GM21786 (cell line): Measurements from ENCODE around the gene ACVRL1.

ENCODE experiments used
- ATAC-seq: cut with Tn5 transposase; IDR thresholded peaks from one replicate; pipeline ENCODE4 v1.9.1; 2021; ENCODE audit not compliant: unreplicated experiment

Gene ACVRL1

DNA sequence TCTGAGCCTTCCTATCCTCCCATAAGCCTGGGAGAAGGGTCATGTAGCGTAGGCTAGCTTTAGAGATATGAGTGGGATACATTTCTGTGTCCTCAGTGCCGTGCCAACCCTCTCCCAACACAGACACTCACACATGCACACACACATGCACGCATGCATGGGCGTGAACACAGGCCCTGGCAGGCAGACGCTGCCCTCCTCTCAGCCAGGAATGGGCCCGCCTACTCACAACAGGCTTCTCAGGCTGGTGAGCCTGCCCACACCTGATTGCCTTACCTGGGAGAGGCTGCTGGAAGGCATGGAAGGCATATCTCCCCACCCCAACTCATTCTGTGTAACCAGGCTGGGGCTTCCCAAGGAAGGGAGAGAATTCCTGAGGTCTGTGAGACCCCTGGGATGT is 31.4 kb downstream of the ACVRL1 start:
- no peak for ATAC-seq

DNA sequence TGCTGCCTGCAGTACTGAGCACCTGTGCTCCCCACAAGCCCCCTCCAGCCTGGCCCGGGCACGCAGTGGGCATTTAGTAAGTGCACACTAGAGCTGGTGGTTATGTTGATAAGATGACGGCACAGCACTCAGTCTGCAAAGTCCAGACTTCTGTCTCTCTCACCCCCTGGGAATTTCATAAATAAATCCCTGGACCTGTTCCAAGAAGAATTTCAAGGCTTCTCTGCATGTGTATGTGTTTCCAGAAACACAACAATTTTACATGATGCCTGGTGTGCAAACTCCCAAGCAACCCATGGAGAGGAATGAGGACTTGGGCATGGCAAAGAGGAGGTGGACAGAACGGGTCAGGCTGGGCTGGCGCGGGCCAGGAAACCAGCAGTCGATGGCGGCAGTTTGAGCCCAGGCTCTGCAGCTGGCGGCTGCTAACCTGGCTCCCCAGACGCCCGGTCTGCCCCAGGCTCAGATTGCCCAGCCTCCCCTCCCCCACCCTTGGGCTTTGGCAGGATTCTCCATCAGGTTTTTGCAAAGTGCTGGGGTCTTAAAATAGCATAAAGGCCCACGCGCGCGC is 33.8 kb downstream of the ACVRL1 start:
- ATAC-seq, result no peak

DNA sequence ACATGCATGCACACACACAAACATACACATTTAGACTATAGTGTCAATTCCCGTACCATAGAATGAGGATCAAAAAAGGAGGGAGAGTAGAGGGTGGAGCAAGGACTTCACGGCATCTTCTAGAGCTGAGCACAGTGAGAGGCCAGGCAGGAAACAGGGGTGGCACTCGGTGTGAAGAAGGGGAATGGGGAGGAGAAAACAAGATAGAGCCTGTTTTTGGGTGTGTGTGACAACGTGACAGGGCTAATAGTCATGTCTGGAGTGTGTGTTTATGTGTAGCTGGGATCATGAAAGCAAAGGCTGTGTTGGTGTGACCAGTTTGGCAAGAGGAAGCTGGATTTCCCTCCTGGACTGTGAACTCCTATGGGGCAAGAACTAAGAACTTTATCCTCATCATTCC is 34.3 kb downstream of the ACVRL1 start:
- no peak for ATAC-seq

DNA sequence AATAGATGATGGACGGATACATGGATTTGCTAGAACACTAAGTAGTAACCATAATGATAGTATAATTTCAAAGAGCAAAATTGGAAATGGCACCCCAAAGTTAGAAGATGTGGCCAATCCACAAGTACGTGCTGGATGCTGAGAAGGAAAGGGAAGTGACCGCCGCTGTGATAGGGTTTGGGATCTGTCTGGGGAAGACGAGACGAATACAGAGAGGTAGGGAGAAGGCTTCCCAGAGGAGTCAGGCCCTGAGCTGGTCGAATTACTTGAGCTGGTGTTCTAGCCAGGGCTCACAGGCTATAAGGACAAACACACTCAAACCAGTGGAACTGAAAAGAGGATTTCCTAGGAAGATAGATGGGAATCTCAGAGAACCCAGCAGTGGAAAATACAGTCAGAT is 34.8 kb downstream of the ACVRL1 start:
- no peak for ATAC-seq

DNA sequence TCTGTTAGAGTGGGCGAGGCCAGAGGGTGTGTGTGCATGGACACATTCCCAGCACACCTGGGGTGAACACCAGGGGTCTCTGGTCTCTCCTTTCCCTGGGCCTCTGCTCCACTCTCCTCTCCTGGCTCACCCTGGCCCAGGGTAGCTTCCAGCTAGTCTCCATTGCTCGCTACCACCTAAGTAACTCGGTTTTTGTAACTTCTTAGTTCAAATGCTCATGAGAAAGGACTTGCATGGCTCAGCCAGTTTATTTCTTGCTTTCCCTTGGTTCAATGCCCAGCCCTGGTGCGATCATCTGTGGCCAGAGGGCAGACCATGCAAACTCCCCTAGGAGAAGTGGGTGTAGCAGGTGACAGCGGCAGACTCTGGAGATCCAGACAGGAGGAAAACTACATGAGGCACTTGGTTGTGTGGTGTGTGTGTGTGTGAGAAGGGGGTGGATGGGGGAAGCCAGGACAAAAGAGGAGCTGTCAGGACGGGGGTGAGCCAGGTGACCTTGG is 35.2 kb downstream of the ACVRL1 start:
- no peak for ATAC-seq

DNA sequence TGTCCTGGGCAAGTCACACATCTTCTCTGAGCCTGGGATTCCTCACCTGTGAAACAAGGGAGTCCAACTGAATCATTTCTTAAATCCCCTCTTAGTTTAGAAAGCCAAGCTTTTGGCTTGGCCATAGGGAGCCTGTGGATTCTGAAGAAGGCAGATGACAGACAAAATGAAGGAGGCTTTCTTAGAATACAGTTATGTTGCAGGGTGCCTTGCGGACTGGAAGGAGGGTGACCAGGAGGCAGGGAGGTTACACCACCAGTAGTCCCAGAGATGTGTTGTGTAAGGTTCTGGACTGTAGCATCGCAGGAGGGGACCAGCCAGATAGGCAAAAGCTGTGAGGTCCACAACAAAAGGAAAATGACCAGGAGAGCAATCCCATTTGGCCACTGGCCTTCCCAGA is 36.0 kb downstream of the ACVRL1 start:
- no peak for ATAC-seq

DNA sequence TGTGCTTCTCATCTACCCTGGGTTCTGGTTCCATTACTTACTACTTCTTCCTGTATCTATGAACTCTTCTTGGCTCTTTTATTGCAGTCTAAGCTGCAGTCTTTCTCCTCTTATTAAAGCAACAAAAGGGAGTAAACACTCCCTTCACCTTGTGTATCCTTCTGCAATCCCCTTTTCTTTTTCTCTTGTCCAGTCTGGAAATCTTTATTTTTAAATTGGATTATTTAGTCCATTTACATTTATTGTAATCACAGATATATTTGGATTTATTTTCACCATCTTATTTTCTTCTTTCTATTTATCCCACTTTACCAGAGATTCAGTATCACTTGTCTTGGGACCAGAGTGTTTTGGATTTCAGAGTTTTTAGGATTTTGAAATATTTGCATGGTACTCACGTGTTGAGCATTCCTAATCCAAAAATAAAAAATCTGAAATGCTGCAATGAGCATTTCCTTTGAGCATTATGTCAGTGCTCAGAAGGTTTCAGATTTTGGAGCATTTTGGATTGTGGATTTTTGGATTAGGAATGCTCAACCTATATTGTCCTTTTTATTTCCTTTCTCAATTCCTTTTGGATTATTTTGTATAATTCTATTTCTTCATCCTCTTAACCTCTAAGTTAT is 37.4 kb downstream of the ACVRL1 start:
- ATAC-seq, result no peak

DNA sequence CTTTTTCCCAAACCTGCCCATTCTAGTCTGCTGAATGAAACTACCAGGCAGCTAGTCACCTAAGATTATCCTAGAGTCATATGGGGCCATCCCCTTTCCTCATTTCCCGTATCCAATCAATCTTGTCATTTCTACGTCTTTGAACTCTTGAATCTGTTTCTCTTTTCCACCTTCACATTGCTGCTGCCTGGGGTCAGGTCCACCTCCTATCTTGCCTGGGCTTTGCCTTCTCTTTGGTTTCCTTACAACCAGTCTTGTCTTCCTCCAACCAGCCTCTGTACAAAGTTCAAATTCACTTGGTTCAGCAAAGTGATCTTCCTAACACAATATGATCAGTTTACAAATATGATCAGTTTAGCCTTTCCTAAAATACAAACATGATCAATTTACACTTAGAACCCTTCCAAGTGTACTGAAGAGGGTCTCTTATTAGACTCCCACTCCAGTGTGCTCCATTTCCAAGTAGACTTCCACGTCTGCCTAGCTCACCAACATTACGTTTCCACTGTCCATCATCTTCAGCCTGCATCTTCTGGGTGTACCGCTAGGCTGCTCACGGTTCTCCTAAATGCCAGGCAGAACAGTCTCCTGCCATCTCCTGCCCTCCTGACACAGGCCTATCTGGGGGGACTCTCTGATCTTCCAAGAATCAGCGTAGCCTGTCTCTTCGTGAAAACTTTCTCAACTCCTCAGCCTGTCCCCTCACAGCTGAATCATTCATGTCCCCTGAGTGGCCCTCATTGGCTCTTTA is 40.1 kb downstream of the ACVRL1 start:
- ATAC-seq, result no peak

DNA sequence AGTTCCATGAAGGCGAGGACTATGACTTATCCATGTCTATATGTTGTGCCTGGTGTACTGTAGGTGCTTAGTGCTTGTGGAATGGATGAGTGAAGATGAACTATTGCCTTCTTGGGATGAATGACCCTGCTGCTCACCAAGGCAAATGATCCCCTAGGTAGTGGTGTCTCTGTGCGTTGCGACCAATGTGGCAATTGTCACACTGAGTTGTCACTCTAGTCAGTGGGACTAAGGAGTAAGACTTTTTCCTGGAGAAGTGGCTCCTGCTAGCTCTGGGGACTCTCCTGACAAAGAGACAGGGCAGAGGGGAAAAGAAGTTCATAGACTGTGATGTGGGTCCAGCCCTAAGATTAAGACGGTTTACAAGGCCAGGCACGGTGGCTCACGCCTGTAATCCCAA is 40.8 kb downstream of the ACVRL1 start:
- no peak for ATAC-seq

DNA sequence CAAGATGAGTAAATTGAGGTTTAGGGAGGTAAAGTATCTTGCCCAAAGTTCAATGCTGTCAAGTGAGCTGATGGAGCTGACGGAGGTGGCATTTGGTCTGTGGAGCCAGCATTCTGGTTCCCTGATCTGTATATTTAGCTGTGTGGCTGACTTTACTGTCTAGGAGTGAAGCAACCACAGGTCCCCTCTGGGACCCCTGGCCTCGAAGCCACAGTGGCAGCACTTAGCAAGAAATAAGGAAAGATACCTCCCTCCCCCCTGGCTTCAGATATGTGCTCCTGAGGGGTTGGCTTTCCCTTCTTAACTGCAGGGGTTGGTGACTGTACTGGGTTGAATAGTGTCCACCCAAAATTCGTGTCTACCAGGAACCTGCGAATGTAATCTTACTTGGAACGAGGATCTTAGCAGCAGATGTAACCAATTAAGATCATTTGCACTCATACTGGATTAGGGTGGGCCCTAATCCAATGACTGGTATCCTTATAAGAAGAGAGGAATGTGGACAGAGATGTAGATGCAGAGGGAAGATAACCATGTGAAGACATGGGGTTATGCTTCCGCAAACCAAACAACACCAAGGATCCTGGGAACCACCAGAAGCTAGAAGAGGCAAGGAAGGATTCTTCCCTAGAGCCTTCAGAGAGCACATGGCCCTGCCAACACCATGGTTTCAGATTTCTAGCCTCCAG is 42.2 kb downstream of the ACVRL1 start:
- no peak for ATAC-seq

DNA sequence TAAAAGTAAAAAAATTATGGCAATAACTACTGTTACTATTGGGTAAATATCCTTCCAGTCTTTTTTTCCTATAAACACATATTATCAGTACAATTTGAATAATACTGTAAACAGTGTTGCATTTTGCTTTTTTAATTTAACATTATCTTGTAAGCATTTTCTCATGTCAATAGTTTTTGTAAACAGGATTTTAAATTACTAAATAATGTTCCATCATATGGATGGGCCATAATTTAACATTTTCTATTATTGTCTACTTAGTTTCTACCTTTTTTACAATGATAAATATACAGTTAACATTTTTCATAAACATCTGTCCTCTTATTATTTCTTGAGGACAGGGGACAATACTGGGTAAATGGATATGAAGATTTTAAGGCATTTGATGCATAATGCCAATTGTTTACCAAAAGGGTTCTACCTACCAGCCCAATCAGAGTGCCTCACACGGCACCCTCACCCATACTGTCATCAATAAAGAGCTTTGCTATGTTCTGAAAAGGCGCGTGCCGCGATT is 43.4 kb downstream of the ACVRL1 start:
- ATAC-seq, result no peak

DNA sequence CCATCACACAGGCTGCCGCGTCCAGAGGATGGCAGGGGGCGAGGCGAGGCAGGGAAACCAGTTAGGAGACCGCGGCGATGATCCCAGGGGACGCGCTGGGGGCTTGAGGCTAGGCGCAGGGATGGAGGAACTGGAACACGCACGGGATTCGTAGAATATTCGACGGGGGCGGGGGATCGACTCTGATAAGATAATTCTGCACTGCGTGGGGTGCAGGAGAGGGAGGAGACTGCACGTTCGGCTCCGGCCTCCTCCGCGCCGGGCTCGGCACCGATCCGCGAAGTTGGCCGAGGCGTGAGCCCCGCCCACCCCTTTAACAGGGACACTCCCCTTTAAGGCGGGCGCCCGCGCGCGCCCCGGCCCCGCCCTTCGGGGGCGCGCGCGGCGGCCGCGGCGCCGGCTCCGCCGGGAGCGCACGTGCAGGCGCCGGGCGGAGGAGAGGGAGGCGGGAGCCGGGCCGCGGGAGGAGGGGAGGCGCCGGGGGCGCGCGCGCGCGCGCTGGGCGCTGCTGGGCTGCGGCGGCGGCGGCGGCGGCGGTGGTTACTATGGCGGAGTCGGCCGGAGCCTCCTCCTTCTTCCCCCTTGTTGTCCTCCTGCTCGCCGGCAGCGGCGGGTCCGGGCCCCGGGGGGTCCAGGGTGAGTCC is 44.0 kb downstream of the ACVRL1 start, which contains the start of gene ACVR1B:
Gene ACVR1B (plus strand): TSS at position 501 of the 644 bp plus-strand sequence. CDS start 45 bp downstream, at position 546.
- peak; percentile 65 for ATAC-seq

DNA sequence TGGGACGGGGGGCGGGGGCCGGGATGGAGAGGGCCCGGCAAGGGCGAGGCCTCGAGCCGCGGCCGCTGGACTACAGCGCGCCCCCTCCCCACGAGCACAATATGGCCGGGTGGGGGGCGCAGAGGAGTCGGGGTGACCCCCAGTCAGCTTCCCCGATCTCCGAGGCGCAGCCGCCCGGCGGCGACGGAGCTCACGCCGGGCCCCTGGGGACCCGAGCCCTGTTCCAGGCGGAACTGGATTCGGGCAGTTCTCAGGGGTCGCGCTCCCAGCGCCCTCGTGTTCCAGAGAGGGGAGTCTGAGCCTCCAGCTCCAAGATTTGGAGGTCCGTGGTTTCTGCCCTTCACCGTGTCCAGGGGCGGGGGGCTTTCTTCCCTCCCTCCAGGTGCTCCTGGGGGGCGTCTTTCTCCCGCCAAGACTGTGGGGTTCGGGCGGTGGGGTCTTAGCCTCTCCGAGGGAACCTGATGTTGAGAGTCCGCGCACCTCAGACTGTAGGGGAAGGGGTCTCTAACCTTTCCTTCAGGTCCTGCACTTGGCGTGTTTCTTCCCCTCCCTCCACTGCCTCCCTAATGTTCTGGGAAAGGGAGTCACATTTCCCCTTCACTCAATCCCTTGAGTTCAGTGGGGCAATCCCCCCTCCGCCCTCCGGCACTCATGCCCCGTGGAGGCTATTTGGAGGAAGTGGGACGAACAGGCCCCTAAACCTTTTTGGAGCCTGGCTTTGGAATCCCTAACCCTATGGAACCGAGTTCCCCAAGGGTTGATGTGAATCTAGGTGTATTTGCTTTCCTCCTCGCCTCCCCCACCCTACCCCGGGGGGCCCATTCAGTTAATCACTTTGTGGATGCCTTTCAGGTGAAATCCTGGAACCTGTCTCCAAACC is 44.8 kb downstream of the ACVRL1 start:
- ATAC-seq, result no peak

DNA sequence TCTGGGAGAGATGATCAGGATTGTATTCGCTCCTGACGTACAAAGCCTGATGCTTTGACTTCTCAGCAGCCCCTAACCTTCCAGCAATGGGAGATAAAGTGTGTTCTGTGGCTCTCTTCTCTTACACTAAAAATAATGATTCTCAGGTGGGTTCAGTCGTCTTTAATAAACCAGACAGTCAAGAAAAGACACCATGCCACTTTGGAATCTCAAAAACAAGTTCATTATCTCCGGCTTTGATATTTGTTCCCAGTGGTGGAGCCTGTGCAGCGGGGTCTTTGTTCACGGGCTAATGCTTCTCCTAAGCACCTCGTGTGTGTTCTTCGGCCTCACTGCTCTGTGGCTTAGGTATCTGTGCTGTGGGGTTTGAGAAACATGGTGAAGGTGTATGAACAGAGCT is 45.8 kb downstream of the ACVRL1 start:
- ATAC-seq, result no peak

DNA sequence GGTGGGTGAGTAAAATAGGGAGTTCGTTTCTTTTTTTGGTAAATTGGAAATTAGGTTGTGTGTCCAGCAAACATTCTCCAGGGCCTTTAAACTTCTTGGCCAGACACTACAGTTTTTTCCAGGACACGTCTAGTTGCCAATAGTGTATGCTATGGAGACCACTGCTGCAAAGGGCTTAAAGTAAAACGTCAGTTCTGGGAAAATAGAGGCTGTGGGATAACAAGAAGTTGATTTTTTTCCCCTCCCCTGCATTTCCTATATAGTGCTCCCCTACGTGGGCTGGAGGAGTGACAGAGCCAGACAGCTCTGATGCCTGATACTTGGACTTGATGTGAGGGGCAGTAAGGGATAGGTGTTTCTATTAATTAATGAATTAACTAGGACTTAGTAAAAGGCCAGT is 46.6 kb downstream of the ACVRL1 start:
- no peak for ATAC-seq

DNA sequence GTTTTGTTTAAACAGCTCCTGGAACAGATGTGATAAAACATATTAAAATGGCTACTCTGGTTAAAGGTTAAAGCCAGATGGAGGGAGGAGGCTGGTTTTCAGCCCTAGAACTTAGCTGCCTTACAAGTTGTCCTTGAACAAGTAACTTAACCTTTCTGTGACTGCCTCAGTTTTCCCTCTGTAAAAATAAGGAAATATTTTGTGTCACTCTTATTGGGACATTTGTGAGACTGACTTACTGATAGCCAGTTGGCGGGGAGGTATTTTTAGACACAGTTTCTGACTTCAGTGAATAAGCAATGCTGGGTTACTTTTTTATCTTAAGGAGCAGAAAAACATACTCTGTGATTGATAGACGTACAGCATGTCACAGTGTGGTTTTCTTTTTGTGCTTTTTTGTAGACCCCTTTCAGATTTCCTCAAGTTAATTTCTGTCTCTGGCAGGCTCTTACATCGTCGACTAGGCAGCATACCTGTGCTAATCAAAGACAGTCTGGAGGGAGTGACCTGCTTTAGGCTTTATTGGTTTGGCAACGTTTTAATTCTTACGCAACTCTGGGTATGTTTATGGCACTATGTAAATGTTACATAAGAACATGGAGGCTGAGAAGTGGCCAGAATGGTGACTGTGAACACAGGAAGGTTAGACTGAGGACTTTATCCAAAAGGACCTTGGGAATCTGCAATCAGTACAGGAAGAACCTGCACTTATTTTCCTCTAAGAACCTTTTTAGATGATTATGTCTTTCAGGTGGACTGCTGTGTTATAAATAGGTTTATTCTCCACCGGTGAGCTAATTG is 47.5 kb downstream of the ACVRL1 start:
- no peak for ATAC-seq

DNA sequence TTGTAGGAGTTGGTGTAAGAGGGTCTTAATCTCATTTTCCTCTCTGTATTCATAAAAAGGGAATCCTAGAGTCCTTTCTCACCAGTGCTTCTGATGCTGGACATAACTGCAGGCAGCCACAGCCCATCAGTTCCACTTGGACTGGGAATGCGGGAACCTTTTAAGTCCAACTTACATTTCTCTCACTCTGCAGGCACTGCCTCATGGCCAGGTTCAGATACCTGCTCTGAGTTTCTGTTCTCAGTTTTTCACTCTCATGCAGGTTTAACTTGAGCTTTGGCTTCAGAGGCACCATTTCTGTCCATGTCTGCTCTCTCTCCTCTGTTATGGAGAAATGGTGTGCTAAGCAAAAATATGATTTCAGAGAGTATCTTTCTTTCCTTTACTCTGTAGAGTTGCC is 48.4 kb downstream of the ACVRL1 start:
- no peak for ATAC-seq

DNA sequence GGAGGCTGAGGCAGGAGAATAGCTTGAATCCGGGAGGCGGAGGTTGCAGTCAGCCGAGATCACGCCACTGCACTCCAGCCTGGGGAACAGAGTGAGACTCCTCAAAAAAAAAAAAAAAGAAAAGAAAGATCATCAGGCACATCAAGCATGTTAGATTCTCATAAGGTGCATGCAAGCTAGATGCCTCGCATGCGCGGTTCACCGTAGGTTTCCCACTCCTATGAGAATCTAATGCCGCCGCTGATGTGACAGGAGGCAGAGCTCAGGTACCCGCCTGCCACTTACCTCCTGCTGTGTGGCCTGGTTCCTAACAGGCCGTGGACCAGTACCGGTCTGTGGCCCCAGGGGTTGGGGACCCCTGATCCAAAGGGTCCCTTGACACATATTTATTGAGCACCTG is 51.2 kb downstream of the ACVRL1 start:
- no peak for ATAC-seq

DNA sequence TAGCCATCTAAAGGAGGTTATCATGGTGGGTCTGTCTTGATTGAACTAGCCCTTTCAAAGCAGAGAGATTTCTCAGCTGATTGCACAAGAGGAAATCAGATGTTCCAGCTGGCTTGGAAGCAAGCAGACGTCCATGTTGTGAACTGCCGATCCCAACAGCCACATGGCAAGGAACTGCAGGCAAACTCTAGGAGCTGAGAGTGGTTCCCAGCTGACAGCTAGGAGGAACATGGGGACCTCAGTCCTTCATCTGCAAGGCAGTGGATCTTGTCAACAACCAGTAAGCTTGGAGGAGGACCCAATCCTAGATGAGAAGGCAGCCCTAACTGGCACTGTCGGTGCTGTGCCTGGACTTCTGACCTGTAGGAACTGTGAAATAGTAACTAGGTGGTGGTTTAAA is 51.9 kb downstream of the ACVRL1 start:
- ATAC-seq, result no peak
